HG03457 (cell line): ENCODE measurements around the gene EXOC4.

ENCODE experiments used
- ATAC-seq: cut with Tn5 transposase; IDR thresholded peaks from one replicate; pipeline ENCODE4 v1.9.1; 2021; ENCODE audit warnings: moderate number of reproducible peaks; ENCODE audit not compliant: unreplicated experiment

The EXOC4 gene

DNA sequence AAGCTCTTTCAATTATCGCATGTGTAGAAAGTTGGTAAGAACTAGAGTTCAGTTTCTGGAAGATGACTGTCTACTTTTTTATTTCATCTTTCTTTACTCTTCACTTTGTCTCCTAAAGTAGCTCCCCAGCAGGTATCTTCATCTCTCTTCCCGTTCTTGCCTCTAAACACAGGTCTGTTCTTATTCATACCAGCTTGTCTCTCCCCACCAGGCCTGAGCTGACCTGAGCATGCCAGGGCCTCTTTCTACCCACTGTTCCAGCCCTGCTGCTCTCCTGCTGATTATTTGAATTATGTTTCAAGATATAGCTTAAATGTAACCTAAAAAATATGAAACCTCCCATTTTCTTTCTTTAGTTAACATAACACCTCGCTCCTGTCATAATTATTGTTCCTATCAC, 488.2 kb downstream of the EXOC4 start:
- ATAC-seq = no peak

- no peak for ATAC-seq
Observed at GRCh38 chr7:133741703-133742102, 488.8 kb downstream of the EXOC4 start.

DNA sequence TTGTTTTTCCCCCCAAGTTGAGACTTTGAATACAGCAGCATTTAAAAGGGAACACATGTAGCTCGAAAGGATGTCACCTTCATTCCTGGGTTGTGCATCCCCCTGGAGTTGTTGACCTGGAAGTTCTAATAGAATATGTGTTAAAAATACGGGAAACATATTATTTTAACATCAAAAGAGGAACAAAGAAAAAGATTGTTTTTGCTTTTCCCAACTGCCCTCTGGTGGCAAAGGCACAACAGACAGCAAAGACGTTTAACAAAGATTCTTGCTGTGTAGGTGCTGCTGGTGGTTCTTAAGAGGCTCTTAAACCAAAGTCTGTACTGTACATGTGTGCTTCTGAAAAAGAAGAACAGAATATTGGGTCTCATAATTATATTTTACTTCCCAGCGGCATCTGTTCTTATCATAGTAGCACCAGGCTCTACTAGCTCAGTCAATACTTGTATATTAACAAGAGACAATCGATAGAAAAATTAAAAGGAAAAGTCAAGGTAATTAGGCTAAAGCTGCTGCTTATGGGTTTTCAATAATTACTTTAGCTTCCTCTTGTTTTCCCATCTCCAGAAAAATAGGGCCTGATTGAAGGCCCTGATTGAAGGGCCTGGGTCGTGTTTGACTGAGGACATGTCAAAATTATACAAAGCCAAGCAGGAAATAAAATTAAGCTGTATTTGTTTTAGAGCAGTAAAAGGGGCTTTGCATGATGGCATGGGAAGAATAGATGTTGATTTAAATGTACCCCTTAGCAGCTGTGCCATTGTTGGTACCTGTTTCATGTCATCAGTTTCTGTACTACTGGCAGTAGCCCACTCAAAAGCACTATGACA, 490.0 kb downstream of the EXOC4 start:
- ATAC-seq = no peak

GRCh38 chr7:133744451-133744850, 491.6 kb downstream of the EXOC4 start:
- no peak for ATAC-seq

- ATAC-seq = no peak
Observed at GRCh38 chr7:133746305-133746704, 493.4 kb downstream of the EXOC4 start.

DNA sequence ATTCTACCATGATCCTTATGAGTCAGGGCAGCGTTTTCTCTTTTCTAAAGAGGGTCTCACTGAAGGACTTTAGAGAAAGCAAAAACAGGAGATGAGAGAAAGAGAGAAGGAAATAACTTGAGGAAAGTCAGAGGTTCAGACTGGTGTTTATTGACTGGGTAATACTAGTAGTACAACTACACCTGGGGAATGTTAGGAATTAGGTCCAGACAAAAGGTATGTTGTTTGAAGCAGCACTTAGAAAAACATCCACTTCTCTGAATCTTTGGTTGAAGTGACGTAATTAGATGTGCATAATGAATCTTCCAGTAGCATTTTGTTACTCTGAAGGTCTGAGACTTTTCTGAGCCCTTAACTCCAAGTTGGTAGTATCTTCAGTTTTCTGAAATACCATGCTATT, 494.0 kb downstream of the EXOC4 start:
- no peak for ATAC-seq

- no peak for ATAC-seq
Observed at GRCh38 chr7:133748443-133749407, 495.8 kb downstream of the EXOC4 start.

DNA sequence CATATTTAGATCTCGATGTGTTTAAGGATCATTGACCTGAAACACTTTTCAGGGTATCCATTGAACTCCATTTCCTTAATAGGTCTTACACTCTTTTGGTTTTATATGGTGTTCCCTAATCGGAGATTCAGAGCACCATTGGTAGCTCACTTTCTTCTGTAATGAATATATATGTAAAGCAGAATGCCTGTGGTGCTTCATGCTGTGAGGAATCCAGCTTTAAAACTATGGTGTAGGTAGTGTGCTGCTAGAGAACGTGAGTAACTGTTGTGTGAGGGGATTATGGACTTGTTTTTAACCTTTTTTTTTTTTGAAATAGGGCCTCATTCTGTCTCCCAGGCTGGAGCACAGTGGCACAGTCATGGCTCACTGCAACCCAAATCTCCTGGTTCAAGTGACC, 497.4 kb downstream of the EXOC4 start:
- no peak for ATAC-seq

DNA sequence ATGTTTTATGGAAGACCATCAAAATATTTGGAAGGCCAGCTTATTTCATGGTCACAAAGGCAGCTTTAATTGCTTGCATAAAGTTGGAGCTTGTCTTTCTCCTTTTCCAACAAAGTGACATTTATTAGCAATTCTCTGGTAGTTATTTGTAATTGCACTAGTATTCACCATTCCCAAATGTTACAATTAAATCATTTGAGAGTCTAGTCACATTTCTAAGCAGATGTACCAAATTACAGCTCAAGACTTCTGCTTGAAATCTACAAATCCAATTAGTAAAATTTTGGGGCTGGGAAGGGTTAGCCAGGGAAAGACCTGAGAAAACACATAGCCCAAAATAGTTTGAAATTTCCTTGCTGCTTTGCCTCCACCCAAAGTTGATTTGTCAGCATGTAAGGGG, 498.2 kb downstream of the EXOC4 start:
- no peak for ATAC-seq

- no peak for ATAC-seq
Observed at GRCh38 chr7:133753513-133753912, 500.6 kb downstream of the EXOC4 start.

- no peak for ATAC-seq
Observed at GRCh38 chr7:133754708-133755107, 501.8 kb downstream of the EXOC4 start.

GRCh38 chr7:133755901-133756300, 503.0 kb downstream of the EXOC4 start:
- no peak for ATAC-seq

DNA sequence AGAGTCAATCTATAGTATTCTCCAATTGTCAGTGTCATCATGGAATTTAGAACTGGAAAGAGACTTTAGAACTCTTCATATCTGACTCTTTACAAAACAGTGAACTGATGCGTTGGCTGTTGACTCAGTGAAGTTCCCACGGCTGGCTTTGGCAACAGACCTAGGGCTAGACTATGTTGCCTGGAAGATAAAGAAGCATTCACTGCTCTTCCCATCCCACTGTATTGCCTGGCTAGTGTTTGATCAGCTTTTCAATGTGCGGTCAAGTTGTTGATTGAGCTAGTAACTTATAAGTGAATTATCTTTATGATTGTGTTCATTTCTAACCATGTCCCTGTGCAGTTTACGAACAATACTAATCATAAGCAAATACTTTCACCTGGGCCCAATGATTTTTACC, 508.6 kb downstream of the EXOC4 start:
- ATAC-seq = no peak

GRCh38 chr7:133763076-133763640, 510.3 kb downstream of the EXOC4 start:
- no peak for ATAC-seq

DNA sequence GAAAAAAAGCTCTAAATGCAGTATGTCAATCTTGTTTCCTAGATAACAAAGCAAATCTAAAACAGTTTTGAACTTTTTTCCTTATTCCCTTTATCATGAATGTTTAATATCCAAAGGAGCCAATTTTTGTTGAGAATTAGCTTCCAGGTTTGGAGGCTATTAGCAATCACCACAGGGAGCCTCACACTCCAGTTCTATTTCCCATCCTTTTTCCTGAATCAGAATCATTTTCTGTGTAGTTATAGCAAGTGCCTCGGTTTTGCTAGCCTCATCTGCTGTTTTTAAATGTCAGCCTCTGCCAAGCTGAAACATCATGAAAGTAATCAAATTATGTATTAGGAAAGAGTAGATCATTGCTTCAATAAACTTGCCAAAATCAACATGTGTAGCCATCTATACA, 516.8 kb downstream of the EXOC4 start:
- no peak for ATAC-seq

GRCh38 chr7:133770863-133771492, 518.1 kb downstream of the EXOC4 start:
- ATAC-seq = no peak

- no peak for ATAC-seq
Observed at GRCh38 chr7:133771788-133772419, 519.0 kb downstream of the EXOC4 start.

DNA sequence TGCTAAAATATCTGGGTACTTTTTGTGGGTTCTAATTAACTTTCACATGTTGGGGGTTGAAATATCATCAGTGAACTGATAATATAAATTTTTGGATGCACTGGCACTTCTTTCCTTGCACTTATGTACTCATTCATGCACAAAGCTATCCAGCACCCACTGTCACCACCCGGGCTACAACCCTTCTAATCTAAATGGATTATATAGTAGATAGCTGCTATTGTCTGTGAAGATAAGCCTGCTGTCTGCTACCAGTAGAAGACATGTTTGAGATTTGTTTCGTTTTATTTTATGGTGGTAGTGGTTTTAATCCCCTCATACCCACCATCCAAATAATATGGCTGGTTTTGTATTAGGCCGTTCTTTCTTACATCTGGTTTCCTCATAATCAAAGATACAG, 520.7 kb downstream of the EXOC4 start:
- no peak for ATAC-seq

DNA sequence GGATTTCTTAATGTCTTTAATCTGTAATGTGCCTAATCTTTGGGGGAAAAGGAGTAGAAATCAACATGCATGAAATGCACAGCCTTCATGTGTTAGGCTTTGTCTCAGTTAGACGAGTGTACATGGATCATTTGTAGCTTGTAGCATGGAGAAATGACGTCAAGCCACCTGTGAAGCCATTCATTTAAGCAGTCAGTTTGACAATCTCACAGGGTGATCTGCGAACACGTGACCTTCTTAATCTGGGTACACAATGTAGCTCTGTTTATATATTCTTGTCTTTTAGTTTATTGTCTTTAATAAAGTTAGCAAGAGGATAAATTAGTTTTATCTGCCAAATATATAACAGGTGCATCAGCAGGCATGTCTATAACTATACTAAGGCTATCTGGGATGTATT, 522.3 kb downstream of the EXOC4 start:
- no peak for ATAC-seq

DNA sequence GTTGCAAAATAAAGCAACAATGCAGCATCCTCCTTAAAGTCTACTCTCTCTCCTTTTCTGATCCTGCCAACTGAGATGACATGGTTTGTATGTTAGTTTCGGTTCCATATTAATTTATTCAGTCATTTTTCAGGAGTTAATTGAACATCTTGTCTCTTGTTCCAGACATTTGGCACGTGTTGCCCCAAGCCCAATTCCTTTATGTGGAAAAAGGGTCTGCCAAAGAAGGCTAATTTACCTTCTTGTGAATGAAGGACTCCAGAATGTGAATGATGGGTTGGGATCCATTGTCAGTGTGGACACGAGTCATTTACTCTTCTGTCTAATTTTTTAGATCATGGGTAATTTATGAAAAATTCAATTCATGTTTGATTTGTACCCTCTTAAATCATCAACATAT, 523.4 kb downstream of the EXOC4 start:
- ATAC-seq = no peak

DNA sequence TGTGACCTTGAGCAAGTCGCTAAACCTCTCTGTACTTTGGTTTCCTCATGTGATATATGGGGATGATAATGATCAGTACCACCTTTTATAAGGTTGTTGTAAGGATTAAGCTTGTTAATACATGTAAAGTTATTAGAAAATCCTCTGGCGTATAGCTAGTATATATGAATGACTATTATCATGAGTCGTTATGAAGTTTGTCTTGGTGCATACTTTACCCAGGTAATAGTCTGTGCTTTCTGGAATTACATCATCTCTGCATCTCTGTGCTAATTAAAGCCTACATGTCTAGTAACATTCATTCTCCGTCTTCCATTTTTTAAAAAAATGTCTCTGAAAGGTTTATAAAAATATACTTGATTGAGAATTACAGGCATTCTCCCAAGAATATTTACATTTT, 524.8 kb downstream of the EXOC4 start:
- no peak for ATAC-seq
